ENCODE results near the gene AIDA. TPM values are rescaled to one million over a fixed set of nuclear protein-coding genes. Genes with fewer than 3 reads are reported as not detected.

The AIDA gene
- total RNA-seq, 1 experiment from 2014 or later, result 38.0 TPM

DNA sequence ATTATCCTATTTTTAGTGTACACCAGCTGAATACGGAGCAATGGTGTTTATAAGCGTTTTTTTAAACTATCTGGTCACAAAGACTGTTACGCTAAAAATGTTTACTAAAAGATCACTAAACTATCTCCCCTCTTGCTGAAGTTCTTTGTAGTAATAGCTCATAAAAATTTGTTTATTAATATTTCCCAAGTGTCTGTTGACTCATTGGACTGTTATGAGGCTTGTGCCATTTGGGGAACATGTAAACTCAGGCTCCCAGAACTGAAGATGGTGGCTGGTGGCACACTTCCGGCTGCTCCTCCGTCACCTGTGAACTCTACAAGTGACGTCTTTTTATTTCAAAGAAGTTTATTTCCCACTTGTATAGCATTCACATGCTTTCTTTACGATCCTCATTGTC, 46.3 kb downstream of the AIDA start:
- Histone ChIP-seq H3F3A (ENCODE audit: low read length, unreplicated experiment) (no peaks in the 10 kb centered on the region), H3K4me2 (ENCODE audit: low read length) (no peak overlapping the region), H3K9ac (ENCODE audit: low read length) (no peak overlapping the region), H2AFZ (ENCODE audit: low read length) (no peak overlapping the region), H4K20me1 (ENCODE audit: low read length) (no peaks in the 10 kb centered on the region), H3K9me3 (ENCODE audit: low read length) (no peaks in the 10 kb centered on the region), H3K4me3 (ENCODE audit: low read length) (no peak overlapping the region), H3K36me3 (ENCODE audit: low read depth, low read length) (peaks cover 69% of the 10 kb centered on the region), H3K79me2 (ENCODE audit: low read length) (no peaks in the 10 kb centered on the region), H3K27me3 (ENCODE audit: low read length) (no peaks in the 10 kb centered on the region), H3K27ac (ENCODE audit: low read length) (no peak overlapping the region), H3K4me1 (ENCODE audit: insufficient read depth, low read length) (no peaks in the 10 kb centered on the region), H3K9me2 (replicated peaks; ENCODE audit: low read length) (no peaks in the 10 kb centered on the region)
- CTCF ChIA-PET, result no interaction called here
- BruUV-seq (replicated peaks), result no TSS peak
- POLR2A ChIA-PET (ENCODE audit: unreplicated experiment), result interaction anchor here (0.6 kb wide), 1 partner anchor 1618 kb away, joined by 3 read pairs; no protein-coding TSS in a partner anchor
- TF ChIP-seq, protein P1, sequence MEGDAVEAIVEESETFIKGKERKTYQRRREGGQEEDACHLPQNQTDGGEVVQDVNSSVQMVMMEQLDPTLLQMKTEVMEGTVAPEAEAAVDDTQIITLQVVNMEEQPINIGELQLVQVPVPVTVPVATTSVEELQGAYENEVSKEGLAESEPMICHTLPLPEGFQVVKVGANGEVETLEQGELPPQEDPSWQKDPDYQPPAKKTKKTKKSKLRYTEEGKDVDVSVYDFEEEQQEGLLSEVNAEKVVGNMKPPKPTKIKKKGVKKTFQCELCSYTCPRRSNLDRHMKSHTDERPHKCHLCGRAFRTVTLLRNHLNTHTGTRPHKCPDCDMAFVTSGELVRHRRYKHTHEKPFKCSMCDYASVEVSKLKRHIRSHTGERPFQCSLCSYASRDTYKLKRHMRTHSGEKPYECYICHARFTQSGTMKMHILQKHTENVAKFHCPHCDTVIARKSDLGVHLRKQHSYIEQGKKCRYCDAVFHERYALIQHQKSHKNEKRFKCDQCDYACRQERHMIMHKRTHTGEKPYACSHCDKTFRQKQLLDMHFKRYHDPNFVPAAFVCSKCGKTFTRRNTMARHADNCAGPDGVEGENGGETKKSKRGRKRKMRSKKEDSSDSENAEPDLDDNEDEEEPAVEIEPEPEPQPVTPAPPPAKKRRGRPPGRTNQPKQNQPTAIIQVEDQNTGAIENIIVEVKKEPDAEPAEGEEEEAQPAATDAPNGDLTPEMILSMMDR (conservative IDR thresholded peaks at IDR 0.05; ENCODE audit: low read depth, low read length), result no peak
- TF ChIP-seq EZH2 (IDR thresholded peaks at IDR 0.05; ENCODE audit: low read length, unreplicated experiment) (no peak), EZH2phosphoT487 (IDR thresholded peaks at IDR 0.05; ENCODE audit: borderline replicate concordance, low read length) (no peak)
- DNase-seq, result no peak
- ATAC-seq, result no peak
- intact Hi-C loops (cut with micrococcal nuclease), result no loop called here

DNA sequence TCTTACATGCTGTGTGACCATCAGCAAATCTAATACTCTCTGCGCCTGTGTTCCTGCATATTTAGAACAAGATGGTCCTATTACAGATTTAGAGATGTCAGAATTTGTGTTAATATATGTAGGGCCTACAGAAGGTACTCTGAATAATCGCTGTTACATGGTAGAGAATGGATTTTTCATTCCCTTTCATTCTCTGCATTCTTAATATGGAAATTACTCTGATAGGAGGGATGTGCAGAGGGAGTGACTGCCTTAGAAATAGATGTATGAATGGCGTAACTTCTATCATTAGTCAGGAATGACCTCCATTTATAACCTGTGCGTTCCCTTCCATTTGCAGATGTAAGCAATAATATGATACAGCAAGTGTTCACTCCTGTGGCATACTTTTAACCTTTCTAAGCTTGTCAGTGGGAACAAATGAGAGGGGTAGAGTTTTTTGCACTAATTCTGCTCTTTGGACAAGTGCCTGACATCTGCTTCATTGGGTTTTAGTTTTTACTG, 48.8 kb downstream of the AIDA start:
- Histone ChIP-seq H3K27me3 (ENCODE audit: low read length) (no peaks in the 10 kb centered on the region), H3K79me2 (ENCODE audit: low read length) (no peaks in the 10 kb centered on the region), H3K4me2 (ENCODE audit: low read length) (no peak overlapping the region), H4K20me1 (ENCODE audit: low read length) (no peaks in the 10 kb centered on the region), H3K9me2 (replicated peaks; ENCODE audit: low read length) (no peaks in the 10 kb centered on the region), H3K9me3 (ENCODE audit: low read length) (no peaks in the 10 kb centered on the region), H3K27ac (ENCODE audit: low read length) (no peak overlapping the region), H3F3A (ENCODE audit: low read length, unreplicated experiment) (no peaks in the 10 kb centered on the region), H3K4me3 (ENCODE audit: low read length) (no peak overlapping the region), H3K4me1 (ENCODE audit: insufficient read depth, low read length) (no peaks in the 10 kb centered on the region), H3K36me3 (ENCODE audit: low read depth, low read length) (peaks cover 89% of the 10 kb centered on the region), H2AFZ (ENCODE audit: low read length) (no peak overlapping the region), H3K9ac (ENCODE audit: low read length) (no peak overlapping the region)
- DNase-seq (no peak), ATAC-seq (no peak)
- intact Hi-C loops (cut with micrococcal nuclease), result no loop called here
- CTCF ChIA-PET, result no interaction called here
- no peak for TF ChIP-seq EZH2 (IDR thresholded peaks at IDR 0.05; ENCODE audit: low read length, unreplicated experiment)
- TF ChIP-seq EZH2phosphoT487 (IDR thresholded peaks at IDR 0.05; ENCODE audit: borderline replicate concordance, low read length), result no peak
- TF ChIP-seq, protein P1 (conservative IDR thresholded peaks at IDR 0.05; ENCODE audit: low read depth, low read length), result no peak
- no TSS peak for BruUV-seq (replicated peaks)
- POLR2A ChIA-PET (ENCODE audit: unreplicated experiment), result interaction anchor here (0.5 kb wide), 1 partner anchor 198 kb away, joined by 3 read pairs; no protein-coding TSS in a partner anchor

DNA sequence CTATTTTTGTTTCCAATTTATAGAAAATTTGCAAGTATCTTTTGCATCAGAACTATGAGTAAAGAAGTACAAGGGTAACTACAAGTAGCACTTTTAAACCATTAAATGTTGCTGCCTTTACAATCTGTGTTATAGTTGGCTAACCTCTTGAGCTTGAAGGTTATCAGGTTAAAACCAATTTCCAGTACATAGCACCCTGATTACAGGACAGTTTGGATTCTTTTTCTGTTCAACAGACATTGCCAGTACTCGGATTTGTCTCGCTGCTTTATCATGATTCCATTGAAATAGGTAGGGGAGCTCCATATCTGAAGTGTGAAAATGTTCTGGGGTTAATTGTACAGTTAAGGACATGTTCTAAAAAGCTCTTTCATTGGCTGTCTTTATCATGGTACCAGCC, 54.4 kb downstream of the AIDA start:
- Histone ChIP-seq H4K20me1 (ENCODE audit: low read length) (no peaks in the 10 kb centered on the region), H3F3A (ENCODE audit: low read length, unreplicated experiment) (no peaks in the 10 kb centered on the region), H3K79me2 (ENCODE audit: low read length) (no peaks in the 10 kb centered on the region), H2AFZ (ENCODE audit: low read length) (no peak overlapping the region), H3K9ac (ENCODE audit: low read length) (no peak overlapping the region), H3K27me3 (ENCODE audit: low read length) (no peaks in the 10 kb centered on the region), H3K9me2 (replicated peaks; ENCODE audit: low read length) (no peaks in the 10 kb centered on the region), H3K4me1 (ENCODE audit: insufficient read depth, low read length) (no peaks in the 10 kb centered on the region), H3K4me3 (ENCODE audit: low read length) (no peak overlapping the region), H3K36me3 (ENCODE audit: low read depth, low read length) (peaks cover 91% of the 10 kb centered on the region), H3K4me2 (ENCODE audit: low read length) (no peak overlapping the region), H3K9me3 (ENCODE audit: low read length) (no peaks in the 10 kb centered on the region), H3K27ac (ENCODE audit: low read length) (no peak overlapping the region)
- DNase-seq, result no peak
- CTCF ChIA-PET, result no interaction called here
- BruUV-seq (replicated peaks), result no TSS peak
- POLR2A ChIA-PET (ENCODE audit: unreplicated experiment), result no interaction called here
- no peak for TF ChIP-seq EZH2phosphoT487 (IDR thresholded peaks at IDR 0.05; ENCODE audit: borderline replicate concordance, low read length)
- TF ChIP-seq, protein P1 (conservative IDR thresholded peaks at IDR 0.05; ENCODE audit: low read depth, low read length), result no peak
- TF ChIP-seq EZH2 (IDR thresholded peaks at IDR 0.05; ENCODE audit: low read length, unreplicated experiment), result no peak
- no peak for ATAC-seq
- intact Hi-C loops (cut with micrococcal nuclease), result no loop called here
